Fibroblast of skin of right quadriceps (primary cell): ENCODE measurements around the gene PEAK3.

Experiments
- DNase-seq: peaks from one replicate; pipeline ENCODE4 v3.0.0-alpha.2; 2013

The PEAK3 gene, protein sequence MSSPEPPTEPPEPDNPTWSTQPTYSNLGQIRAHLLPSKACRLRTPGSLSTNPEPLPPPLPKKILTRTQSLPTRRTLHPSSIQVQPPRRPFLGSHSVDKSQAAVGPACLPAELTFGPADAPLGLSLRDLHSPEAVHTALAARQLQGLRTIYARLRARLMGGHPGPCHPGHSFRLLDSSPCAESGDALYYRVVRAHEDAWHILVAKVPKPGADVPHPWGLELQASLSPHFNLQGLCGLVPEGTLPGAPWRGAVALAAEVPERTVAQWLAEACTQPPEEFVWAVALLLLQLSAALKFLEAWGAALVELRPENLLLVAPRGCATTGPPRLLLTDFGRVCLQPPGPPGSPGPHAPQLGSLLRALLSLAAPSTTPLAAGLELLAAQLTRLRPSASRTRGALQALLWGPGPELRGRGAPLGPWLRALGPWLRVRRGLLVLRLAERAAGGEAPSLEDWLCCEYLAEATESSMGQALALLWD

DNA sequence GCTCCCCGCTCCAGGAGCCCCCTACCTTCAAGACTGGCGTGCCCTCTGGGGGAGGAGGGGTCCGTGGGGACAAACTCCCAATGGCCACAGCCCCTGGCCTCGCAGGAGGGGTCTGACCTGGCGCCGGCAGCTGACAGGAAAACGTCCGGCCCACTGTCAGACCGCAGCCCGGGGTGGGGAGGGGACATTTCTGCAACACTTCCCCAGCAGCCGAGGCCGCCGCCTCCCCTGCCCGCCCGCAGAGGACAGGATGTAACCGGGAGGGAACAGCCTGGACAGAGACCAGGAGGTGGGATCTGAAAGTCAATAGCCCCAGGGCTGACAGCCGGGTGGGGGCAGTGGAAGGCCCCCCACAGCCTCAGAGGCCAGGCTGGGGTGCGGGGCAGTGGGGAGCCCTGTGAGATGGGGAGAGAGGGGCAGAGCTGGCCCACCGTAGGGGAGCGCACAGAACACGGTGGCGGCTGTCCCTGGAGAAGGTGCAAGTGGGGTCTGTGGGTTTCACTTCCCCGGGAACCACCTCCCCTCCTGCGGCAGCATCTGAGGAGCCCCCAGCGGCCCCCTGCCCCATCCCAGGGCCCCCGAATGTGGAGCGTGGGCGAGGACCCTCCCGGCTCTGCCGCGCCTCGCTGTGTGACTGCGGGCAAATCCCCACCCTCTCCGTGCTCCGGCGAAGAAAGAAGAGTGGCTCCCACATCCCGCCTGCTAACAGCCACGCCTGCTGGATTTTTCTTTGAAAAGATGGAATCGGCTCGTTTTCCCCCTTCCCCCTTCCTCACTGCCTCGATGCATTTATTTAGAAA lies at the start of gene PEAK3:
TSS of gene PEAK3 (minus strand) at position 114 of the 800 bp plus-strand sequence. CDS start 1,244 bp downstream, outside the sequence.
- no peak for DNase-seq

DNA sequence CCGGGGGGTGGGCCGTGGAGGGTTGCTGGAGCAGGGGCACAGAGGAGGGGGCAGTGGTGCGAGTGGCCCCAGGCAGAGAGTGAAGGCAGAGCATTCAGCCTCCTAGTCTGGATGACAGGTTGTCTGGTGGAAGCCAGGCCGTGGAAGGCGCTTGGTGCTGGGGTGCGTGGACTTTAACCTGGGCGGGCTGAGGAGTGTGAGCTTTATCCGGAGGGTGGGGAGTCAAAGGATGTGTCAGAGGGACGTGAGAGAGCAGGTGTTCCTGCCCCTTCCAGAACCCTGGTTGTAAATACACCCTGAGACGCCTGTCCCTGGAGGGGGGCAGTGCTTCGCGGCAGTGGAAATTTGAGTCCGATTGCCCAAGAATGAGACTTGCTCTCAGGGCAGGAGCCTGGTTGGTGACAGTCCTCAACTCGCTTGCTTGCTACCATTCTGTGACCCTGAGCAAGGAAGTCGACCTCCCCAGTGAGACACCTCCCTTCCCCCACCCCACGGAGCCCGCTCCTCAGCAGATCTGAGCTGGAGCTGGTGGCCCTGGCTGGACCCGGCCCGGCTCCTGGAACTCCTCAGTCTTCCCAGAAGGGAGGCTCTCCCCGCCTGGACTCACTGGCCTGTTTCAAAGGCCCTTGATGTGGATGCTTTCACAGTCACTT lies 48.8 kb upstream of the PEAK3 start:
- no peak for DNase-seq

DNA sequence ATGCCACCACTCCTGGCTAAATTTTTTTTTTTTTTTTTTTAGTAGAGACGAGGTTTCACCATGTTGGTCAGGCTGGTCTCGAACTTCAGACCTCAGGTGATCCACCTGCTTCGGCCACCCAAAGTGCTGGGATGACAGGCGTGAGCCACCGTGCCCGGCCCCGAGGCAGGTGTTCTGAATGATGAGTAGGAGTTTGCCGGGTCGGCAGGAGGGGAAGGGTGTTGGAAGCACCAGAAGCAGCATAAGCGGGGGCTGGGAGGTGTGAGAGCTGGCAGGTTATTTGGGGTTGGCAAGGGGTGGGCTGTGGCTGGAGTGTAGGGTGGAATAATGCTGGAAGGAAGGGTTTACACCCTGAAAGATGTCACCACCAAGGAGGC lies 48.3 kb upstream of the PEAK3 start:
- no peak for DNase-seq

DNA sequence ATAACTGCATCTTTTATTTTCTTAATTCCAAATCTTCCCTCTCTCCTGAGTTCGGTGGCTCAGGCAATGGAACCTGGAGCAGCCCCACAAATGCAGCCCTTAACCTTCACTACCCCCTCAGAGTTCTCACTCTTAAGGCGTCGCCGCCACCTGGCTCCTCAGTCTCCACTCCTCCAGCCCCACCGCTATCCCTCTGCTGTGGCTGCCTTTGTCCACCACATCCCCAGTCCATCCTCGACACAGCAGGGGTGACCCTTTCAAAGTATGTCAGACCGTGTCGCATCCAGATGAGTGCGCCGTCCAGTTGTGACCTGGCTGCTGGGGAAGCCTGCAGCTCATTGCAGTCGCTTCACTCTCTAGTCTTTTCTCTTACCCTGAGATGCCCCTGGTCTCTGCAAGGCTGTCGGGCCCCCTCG lies 47.5 kb upstream of the PEAK3 start:
- no peak for DNase-seq

DNA sequence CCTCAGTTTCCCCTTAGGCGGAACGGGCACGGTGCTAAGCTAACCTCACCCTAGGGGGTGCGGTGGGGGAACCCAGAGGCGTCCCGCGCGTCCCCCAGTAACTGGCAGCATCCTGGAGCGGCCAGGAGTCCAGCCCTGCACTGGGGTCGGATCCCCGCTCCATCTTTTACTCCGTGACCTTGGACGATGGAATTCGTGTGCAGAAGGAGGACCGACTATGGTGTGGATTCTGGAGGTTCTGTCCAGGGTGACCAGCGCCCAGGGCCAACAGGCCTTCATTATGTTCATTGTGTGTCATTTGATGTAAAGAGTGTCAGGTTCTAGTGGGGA lies 47.1 kb upstream of the PEAK3 start:
- DNase-seq, result no peak

DNA sequence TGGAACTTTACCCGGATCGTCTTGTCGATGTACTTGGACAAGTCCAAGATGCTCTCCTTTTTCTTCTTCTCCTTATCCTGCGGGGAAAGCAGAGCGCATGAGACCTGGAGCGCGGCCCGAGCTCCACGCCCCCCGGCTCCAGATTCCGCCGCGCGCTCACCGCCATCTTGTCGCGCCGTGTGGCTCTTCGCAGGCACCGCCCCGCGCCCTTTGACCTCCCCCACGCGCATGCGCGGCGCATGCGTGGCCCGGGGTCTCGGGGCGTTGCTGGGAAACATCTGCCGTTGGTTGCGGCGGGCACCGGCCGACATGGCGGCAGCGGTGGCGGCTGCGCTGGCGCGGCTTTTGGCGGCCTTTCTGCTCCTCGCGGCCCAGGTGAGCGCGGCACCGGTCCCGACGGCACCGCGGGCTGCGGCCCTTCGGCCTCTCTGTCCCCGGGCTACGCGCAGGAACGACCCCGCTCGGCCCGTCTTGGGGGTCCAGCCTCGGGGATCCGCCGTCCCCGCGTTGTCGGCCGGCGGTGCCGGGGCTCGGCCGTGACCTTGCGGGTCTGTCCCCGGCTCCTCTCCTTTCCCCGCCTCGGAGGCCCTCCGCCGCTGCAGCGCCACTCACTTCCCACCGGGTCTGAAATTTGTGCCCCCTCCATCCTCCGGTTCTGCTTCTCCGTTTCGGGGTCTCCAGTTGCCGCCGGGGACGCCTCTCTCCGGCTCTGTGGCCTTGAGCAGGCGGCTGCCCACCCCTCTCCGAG lies 46.6 kb upstream of the PEAK3 start, which contains the start of the genes LSM7 and SPPL2B:
TSS of gene LSM7 (minus strand) at position 186 of the 748 bp plus-strand sequence. CDS start at position 166, 20 bp downstream.
TSS of gene SPPL2B (plus strand) at position 284 of the 748 bp plus-strand sequence. CDS start at position 310, 26 bp downstream.
- peak; percentile 88 for DNase-seq

DNA sequence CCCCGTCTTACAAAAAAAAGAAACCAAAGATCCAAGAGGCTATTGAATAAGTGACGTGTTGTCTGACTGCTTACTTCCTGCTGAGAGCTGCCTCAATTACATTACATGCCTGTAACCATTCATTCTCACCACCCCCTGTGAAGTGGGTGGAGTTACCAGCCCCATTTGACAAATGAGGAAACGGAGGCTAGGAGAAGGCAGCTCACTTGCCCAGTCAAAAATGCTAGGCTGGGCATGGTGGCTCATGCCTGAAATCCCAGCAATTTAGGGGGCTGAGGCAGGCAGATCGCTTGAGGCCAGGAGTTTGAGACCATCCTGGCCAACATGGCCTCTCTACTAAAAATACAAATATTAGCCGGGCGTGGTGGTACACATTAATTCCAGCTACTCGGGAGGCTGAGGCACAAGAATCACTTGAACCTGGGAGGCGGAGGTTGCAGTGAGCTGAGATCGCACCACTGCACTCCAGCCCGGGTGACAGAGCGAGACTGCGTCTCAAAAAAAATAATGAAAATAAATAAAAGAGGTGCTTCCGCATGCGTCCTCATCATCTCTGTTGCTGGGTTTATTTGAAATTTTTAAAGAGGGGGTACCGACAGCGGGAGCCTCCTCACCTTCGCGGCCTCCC lies 45.9 kb upstream of the PEAK3 start:
- peak; percentile 87 for DNase-seq

DNA sequence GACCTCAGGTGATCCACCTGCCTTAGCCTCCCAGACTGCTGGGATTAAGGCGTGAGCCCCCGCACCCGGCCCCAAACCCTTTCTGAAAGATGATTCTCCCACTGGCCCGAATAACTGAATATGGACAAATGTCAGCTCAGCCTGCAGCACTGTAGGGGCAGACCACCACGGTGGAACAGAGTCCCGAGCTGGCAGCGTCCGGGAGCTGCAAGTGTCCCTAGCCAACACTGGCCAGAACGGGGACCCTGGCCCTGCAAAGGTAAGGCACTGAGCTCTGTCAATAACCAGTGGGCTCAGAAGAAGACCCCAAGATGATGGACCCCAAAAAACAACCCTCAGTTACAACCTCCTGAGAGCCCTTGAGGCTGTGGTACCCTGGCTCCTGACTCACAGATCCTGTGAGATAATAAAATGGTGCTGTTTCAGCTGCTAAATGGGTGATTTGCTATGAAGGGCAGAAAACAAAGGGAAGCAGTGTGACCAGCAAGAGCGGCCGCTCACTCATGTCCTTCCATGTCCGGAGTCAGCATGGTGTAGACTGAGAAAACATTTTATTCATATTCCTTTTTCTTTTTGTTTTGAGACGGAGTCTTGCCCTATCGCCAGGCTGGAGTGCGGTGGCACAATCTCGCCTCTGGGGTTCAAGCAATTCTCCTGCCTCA lies 44.9 kb upstream of the PEAK3 start:
- DNase-seq, result no peak

DNA sequence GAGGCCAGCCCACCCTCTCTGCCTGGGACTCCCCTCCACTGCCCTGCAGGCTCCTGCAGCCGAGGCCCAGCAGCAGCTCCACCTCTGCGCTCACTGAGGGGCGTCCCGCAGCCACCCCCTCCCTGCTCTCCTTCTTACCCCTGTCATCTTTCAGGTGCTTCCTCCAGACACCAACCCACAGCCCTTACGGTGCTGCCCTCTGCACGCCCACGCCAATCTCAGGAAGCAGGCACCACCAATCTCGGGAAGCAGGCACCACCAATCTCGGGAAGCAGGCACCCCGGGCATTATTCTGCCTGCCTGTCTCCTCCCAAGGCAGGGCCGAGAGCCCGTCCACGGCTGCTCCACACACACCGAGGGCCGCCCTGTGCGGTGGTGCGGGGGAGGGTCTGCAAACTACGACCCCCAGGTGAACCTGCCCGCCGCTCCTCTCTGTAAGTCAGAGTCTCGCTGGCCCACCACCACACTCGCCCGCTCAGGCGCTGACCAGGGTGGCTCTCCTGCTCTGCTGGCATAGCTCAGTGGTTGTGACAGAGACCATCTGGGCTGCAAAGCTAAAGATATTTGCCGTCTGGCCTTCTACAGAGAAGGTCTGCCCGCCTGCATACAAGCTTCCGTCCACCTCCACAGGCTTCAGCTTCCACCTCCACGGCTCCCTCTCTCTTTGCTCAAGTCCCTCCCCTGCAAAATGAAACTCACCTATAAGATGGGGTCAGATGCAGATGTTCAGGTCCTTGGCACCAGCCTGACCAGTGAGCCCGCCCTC lies 43.5 kb upstream of the PEAK3 start:
- no peak for DNase-seq

DNA sequence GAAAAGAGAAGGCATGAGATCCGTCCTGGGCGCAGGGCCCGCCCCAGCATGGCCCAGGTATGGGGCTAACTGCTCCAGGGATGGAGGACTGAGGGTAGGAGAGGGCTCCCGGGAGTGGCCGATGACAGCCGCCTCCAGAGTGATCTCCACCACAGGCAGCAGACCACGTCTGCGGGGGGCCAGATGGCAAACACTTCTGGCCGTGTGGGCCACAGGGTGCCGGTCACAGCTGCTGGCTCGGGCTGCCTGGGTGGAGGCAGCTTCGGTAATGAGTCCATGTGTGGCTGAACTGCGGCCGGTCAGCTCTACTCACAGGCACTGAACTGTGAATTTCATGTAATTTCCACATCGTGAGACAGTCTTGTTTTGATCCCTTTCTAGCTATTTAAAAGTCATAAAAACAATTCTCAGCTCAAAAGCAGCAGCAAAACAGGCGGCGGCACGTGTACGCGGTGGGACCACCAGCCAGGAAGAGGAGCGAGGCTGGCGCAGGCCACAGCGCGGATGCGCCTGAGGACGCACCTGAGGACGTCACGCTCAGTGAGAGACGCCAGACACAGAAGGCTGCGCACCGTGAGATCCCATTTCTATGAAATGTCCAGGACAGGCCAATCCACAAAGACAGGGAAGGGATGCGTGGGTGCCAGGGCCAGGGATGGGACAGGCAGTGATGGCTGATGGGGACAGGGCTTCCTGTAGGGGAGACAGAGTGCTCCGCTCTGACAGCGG lies 42.4 kb upstream of the PEAK3 start:
- DNase-seq, result no peak

DNA sequence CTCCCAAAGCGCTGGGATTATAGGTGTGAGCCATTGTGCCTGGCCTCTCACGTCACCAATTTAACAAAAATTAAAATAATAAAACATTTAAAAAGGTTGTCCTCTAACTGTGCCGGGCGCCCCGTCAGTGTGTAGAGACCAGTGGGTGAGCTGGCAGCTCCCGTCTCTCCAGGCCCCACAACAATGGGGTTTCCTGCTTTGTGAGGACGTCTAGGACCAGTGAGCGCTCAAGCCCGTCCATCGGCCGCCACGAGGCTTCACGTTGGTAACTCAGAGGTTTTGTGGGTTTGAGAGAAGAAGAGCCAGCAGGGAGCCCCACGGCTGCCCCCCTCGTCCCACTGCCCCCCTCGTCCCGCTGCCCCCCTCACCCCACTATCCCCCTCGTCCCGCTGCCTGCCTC lies 41.7 kb upstream of the PEAK3 start:
- no peak for DNase-seq

DNA sequence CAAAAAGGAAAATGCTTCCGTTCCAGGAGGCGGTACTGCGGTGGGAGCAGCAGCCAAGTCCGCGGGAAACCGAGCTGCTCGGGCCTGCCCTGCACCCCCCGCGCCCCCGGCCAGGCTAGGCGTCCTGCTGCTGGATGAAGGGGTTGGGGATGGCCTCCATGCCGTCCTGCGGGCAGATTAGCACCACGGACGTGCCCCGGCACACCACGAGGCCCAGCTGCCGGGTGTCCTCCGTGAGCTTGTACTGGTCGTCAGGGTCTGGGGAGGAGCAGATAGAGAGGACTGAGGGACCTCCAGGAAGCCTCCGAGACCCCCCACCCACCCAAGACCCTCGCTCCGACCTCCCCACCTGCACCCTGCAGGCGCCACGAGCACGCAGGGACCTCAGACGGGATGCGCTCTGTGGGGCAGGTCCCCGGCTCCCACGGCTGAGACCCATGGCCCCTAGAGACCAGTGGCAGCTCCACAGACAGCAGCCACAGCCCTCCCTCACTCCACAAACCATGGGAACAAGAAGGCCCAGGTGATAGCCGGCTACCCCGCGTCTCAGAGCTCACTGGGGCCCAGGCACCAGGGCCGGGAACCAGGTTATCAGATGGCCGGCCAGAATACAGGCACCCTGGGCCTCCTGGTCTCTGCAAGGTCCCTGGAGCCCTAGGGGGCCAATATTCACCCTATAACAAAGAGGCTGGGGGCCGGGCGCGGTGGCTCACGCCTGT lies 39.7 kb upstream of the PEAK3 start:
- DNase-seq, result no peak

DNA sequence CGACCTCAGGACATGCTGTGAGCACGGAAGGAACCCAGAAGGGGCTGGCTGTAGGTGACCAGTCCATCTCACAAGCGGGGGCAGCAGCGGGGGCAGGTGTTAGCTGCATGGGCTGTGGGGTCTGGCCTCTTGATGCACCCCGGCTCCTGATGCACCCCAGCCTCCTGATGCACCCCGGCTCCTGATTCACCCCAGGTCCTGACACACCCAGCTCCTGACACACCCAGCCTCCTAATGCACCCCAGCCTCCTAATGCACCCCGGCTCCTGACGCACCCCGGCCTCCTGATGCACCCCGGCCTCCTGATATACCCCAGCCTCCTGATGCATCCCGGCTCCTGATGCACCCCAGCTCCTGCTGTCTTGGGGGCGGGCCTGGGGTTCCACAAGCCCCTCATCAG lies 39.0 kb upstream of the PEAK3 start:
- DNase-seq, result no peak

DNA sequence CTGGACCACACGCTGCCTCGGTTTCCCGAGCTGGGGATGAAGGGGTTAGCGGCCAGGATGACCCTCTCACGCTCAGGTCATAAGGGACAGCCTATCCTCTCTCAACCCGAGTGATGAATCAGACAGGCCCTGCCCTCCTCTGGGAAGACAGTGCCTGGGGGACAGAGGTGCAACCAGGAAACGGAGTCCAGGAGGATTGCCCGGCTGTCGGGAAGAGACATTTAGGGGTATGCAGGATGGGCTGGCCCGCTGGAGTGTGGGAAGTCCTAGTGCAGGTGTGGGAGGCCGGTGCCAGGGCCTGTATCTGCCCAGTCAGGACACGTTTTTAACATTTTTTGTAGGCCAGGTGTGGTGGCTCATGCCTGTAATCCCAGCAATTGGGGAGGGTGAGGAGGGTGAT lies 38.1 kb upstream of the PEAK3 start:
- DNase-seq, result no peak

DNA sequence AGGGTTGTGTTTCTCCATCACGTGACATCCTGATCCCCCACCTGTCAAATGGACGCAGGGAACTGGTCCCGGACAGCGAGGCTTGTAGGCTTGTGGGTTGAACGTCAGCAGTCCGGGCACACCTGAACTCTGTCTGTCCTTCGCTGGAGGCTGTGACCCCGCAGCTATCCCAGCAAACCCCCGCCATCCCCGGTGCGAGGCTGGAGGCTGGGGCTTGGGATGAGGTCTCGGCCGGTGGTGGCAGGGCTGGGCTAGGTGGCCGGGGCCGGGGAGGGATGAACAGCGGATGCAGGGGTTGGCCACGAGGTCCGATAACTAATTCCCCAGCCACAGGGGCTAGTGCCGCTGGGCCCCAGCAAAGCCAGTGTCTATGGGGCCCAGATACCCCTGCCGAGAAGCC lies 37.6 kb upstream of the PEAK3 start:
- DNase-seq, result no peak

DNA sequence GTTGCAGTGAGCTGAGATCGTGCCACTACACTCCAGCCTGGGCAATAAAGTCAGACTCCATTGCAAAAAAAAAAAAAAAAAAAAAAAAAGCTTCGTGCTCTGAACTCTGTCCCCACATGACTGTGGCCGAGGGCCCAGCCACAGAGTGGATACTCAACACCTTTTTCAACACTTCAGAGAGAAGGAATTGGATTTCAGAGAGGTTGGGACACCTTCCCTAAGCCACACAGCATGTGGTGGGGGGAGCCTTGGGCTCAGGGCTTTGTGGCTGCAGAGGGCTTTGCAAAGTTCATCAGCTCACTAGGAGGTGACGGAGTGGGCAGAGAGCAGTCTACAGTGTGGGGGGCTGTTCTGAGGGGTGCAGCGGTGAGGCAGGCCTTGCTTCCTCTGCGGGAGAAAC lies 36.9 kb upstream of the PEAK3 start:
- DNase-seq, result no peak

DNA sequence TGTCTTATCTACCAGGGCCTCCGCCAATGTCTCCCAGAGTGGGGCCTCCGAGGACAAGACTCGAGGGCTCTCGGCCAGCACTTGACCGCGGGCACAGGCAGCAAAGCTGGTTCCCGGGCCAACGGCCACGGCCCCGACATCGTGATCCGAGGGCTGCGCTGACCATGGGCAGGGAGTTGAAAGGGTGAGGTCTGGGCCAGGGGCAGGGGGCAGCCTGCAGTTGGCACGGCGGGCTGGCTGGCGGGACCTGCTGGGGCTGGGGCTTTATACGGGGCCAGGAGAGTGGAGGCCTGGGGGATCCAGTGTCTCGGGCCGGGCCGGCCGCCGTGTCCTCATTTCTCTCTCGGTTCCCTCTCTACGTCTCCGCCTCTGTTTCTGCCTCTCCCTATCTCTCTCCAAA lies 35.8 kb upstream of the PEAK3 start:
- DNase-seq, result no peak

DNA sequence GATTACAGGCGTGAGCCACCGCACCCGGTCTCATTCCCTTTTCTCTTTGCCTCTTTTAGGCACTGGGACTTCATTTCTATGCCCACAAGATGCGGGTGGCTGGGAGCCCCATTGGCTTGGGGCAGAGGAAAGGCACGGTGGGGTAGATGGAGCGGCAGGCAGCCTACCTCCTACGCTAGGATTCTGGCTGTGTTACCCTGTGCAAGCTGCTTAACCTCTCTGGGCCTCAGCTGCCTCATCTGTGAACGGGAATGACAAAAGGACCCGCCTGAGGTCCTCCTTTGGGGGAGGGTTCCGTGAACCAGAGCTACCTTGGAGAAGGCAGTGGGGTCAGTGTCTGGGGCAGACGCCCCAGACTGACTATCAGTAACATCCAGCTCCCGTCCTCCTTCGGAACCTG lies 35.3 kb upstream of the PEAK3 start:
- no peak for DNase-seq

DNA sequence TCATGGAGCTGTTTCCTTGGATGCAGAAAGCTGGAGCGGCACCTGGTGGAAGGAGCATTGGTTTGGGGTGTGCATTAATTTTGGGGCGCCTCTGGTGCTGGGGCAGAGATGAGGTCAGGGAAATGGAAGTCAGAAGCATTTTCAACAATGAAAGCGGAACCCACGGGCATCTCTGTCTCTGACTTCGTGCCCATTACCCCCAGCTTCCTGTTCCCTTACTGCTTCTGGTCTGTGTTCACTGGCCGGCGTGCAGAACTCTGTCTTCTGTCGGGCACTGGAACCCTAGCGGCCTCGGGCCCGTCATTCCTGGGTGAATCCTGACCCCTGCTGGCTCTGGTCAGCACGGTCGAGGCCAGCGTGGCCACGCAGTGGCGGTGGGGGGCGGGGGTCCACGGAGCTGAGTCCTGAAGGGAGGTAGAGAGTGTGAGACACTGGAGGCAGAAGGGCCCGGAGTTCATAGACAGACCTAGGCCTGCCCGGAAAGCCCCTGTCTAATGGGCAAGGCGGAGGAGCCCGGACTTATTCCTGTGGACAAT lies 33.9 kb upstream of the PEAK3 start:
- peak; percentile 48 for DNase-seq
